ENCODE data around the gene FNDC7.

Gene FNDC7

DNA sequence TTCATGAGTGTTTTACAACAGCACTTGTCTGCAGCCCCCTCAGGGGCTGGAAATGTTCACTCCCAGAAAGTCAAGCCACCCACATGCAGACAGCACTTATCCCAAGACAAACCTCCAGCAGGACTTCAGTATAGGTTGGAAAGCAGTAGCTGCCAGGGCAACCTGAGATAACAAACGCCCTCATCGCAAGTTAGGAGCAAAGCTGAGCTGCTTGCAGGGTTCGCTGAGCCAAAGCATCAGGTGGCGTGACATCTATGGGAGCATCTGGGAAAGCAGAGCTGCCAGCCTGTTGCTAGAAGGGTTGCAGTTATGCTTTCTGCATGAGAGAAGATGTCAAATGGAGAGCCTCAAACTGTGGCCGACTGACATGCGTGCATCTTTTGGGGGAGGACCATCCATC lies 29.5 kb downstream of the FNDC7 start:
- no peak for TF ChIP-seq Cebpa-rat (IDR thresholded peaks at IDR 0.05)
- Histone ChIP-seq H3K4me3 (no peak overlapping the region), H4K20me1 (no peaks in the 10 kb centered on the region), H3K4me1 (no peaks in the 10 kb centered on the region), H3K4me2 (no peak overlapping the region), H3K9me3 (no peaks in the 10 kb centered on the region), H3K27ac (no peak overlapping the region), H3K36me3 (no peaks in the 10 kb centered on the region), H3K9ac (no peak overlapping the region), H3K27me3 (no peaks in the 10 kb centered on the region)

DNA sequence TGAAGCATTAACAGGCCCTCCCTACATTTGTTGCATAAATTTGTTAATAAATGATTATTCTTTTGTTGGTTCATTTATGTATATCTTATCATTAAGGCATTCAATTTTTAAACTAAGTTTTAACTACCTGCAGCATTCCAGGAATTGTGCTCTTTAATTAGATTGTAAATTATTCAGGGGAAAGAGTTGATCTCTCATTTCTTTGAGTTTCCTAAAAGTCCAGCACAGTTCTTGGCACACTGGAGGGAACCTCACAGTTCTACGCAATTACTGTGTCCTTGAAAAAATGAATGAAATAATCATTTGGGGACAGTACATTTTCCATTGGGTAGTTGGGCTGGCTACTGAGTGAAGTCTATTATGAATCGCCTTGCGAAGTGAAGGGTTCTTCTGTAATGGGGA lies 33.3 kb downstream of the FNDC7 start:
- Histone ChIP-seq H3K27ac (no peak overlapping the region), H3K4me3 (no peak overlapping the region), H3K27me3 (no peaks in the 10 kb centered on the region), H3K4me1 (peaks cover 11% of the 10 kb centered on the region), H3K9me3 (no peaks in the 10 kb centered on the region), H3K4me2 (no peak overlapping the region), H4K20me1 (peaks cover 32% of the 10 kb centered on the region; the same call in 1 of the 2 replicates), H3K36me3 (peaks cover 6% of the 10 kb centered on the region), H3K9ac (no peak overlapping the region)
- TF ChIP-seq Cebpa-rat (IDR thresholded peaks at IDR 0.05), result no peak

DNA sequence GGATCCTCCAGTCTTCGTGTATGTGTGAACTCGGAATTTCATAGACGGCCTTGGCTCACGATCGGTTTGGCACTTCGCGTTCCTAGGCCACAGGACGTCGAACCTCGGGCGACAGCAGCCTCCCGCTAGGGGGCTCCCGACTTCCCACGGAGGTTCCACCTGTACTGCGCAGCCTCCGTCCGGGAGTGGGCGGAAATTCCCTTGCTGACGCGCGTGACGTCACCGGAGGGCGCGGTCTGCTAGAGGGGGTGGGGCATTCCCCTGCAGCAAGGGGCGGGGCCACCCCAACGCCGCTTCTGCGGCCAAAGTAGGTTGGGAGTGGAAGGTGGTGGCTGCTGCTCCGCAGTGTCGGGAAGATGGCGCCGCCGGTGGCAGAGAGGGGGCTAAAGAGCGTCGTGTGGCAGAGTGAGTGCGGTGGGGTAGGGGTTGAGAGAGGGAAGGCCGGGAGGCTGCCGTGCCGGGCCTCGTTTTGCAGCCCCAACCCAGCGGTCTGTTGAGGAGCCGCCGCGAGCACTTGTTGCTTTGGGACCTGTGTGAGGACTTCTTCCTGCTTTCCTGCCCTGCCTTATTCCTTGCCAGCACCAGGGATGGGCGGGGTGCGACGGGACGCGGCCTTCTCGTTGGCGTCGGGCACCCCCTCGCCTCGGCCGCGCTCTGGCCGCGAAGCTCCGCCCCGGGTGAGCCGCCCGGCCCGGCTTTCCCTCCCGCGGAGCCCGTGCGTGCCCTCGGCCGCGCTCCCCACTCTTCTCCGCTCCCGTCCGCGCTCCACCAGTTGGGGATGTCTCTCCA lies 33.9 kb downstream of the FNDC7 start, which contains the start of gene STXBP3:
Gene STXBP3, plus strand, starts transcription at position 293 of the 789 bp plus-strand sequence. Its CDS starts 64 bp downstream, at position 357.
- peaks cover 11% of the 10 kb centered on the region for H3K4me1 ChIP-seq
- no peaks in the 10 kb centered on the region for H3K9me3 ChIP-seq
- peak within 1 kb of the TSS; percentile 82 for H3K4me3 ChIP-seq
- no peaks in the 10 kb centered on the region for H3K27me3 ChIP-seq
- no peak for TF ChIP-seq Cebpa-rat (IDR thresholded peaks at IDR 0.05)
- H3K27ac ChIP-seq, result peak within 1 kb of the TSS; percentile 92
- H3K36me3 ChIP-seq, result peaks cover 8% of the 10 kb centered on the region
- H3K9ac ChIP-seq, result peak within 1 kb of the TSS; percentile 94
- H4K20me1 ChIP-seq, result peaks cover 34% of the 10 kb centered on the region; the same call in 1 of the 2 replicates
- H3K4me2 ChIP-seq, result peak within 1 kb of the TSS; percentile 81

DNA sequence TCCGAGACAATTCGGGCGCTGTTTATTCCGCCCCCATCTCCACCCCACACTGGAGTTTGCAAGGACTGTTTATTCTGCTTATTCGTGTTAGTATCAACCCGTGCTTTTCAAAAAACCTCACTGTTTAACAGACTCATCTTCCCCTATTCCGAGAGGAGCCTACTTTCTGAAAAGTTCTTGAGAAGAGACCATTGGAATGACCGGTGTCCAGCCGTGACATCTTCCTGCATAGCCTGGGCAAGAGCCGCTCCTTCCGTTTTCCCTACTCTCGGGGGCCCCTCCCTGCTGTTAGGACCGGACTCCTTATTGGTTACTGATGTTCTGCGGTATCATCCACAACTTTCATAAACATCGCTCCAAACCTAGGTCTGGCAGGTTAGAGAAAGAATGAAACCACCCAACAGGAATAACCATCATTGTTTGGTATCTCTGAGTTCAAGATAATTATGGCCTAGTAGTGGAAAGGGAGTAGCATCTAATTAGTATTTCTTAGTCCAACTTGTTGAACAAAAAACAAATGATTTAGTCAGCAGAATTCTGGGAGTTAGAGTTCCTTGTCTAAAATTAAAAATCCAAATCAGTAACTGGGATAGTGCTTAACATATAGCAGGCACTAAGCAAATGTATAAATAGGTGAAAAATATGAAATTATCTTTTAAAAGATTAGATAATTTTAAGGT lies 34.6 kb downstream of the FNDC7 start:
- Histone ChIP-seq H3K4me2 (peak overlapping the region; percentile 81), H3K4me1 (peaks cover 11% of the 10 kb centered on the region), H3K9ac (peak overlapping the region; percentile 94), H3K27me3 (no peaks in the 10 kb centered on the region), H3K9me3 (no peaks in the 10 kb centered on the region), H3K36me3 (peaks cover 10% of the 10 kb centered on the region), H3K27ac (peak overlapping the region; percentile 92), H3K4me3 (peak overlapping the region; percentile 82), H4K20me1 (peaks cover 34% of the 10 kb centered on the region; the same call in 1 of the 2 replicates)
- TF ChIP-seq Cebpa-rat (IDR thresholded peaks at IDR 0.05), result no peak

DNA sequence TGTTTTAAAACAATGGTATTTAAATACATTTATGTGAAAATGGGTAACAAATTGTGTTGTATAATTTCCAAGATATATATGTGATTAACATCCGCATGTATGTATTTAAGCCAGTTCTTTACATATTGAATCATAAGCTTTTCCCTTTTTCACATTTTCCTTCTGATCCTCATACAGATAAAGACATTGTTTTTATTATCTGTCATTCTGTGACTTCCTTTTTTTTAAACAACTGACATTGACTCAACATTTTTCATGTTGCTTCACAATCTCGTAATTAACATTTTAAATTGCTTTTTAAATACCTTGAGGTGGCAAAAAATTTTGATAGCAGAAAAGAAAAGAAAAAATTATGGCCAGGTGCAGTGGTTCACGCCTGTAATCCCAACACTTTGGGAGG lies 35.2 kb downstream of the FNDC7 start:
- Histone ChIP-seq H3K9me3 (no peaks in the 10 kb centered on the region), H4K20me1 (peaks cover 34% of the 10 kb centered on the region; the same call in 1 of the 2 replicates), H3K4me1 (peaks cover 11% of the 10 kb centered on the region), H3K27ac (no peak overlapping the region), H3K4me3 (peak overlapping the region; percentile 82; the same call in 1 of the 2 replicates), H3K4me2 (peak overlapping the region; percentile 81), H3K36me3 (peaks cover 13% of the 10 kb centered on the region), H3K27me3 (no peaks in the 10 kb centered on the region), H3K9ac (no peak overlapping the region)
- TF ChIP-seq Cebpa-rat (IDR thresholded peaks at IDR 0.05), result no peak

DNA sequence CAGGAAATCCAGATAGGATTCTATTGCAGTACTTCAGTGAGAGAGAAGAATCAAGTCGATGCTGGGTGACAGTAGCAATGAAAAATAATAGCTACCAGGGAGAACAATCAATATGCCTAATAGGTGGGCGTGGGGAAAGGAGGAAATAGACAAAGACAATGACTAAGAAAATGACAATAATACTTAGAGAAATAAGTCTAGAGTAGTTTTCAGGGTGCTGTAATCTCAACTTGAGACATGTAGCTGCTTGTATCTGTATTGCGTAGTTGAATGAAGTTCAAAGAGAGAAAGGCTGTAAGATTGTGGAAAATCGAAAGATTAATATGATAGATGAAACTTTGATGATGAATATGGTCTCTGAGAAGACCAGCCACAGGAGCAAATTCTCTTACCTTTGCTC lies 36.4 kb downstream of the FNDC7 start:
- Histone ChIP-seq H3K4me2 (no peak overlapping the region), H3K27me3 (no peaks in the 10 kb centered on the region), H3K27ac (no peak overlapping the region), H3K9ac (no peak overlapping the region), H3K4me1 (peaks cover 11% of the 10 kb centered on the region), H4K20me1 (peaks cover 34% of the 10 kb centered on the region; the same call in 1 of the 2 replicates), H3K36me3 (peaks cover 16% of the 10 kb centered on the region), H3K9me3 (no peaks in the 10 kb centered on the region), H3K4me3 (no peak overlapping the region)
- no peak for TF ChIP-seq Cebpa-rat (IDR thresholded peaks at IDR 0.05)

DNA sequence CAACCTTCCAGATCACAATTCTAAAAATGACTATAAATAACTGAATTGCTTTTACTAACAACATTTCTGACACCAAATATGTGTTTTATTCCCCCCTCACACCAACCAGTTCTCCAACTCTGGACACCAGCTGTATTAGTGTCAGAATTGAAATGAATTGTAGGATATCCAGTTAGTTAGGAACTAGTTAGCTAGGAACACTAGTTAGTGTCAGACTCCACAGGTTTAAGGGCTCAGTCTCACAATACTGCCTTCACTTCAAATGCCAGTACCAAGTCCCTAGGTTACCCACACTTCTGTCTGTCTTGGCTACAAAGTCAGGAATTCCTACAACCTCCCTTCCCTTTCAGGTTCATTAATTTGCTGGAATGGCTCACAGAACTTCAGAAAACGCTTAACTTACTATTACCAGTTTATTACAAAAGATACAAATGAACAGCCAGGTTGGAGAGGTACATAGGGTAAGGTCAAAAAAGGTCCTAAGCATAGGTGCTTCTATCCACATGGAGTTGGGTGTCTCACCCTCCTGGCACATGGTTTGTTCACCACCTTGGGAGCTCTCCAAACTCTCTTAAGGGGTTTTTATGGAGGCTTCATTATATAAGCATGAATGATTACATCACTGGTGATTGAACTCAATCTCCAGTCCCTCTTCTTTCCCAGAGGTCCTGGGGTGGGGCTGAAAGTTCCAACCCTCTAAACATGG lies 37.9 kb downstream of the FNDC7 start:
- TF ChIP-seq Cebpa-rat (IDR thresholded peaks at IDR 0.05), result no peak
- H3K27me3 ChIP-seq, result no peaks in the 10 kb centered on the region

DNA sequence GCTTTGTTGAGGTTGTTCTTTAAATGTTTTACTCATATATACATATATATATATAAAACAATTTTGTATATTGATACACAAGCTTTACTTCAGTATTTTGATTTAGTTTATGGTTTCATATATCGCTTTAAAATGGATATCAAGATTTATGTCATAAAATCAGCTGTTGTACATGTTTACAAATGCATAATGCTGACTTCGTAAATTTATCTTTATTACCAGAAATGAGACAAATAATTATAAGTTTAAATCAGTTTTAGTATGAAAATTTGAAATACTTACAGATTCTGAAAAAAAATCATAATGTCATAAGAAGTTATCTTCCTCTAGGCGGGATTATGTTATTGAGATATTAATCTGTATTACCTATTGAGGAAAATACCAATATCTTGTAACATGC lies 40.7 kb downstream of the FNDC7 start:
- Histone ChIP-seq H3K36me3 (peaks cover 40% of the 10 kb centered on the region), H4K20me1 (peaks cover 26% of the 10 kb centered on the region; the same call in 1 of the 2 replicates), H3K9ac (no peak overlapping the region), H3K9me3 (no peaks in the 10 kb centered on the region), H3K4me3 (no peak overlapping the region), H3K4me1 (peaks cover 3% of the 10 kb centered on the region; the same call in 1 of the 2 replicates), H3K4me2 (no peak overlapping the region), H3K27ac (no peak overlapping the region), H3K27me3 (no peaks in the 10 kb centered on the region)
- TF ChIP-seq Cebpa-rat (IDR thresholded peaks at IDR 0.05), result no peak

More for the DNA sequence above, 37.9 kb downstream of the FNDC7 start:
- Histone ChIP-seq H4K20me1 (peaks cover 34% of the 10 kb centered on the region; the same call in 1 of the 2 replicates), H3K27ac (no peak overlapping the region), H3K4me3 (no peak overlapping the region), H3K4me1 (peaks cover 11% of the 10 kb centered on the region), H3K9ac (no peak overlapping the region), H3K36me3 (peaks cover 28% of the 10 kb centered on the region), H3K9me3 (no peaks in the 10 kb centered on the region), H3K4me2 (no peak overlapping the region)

DNA sequence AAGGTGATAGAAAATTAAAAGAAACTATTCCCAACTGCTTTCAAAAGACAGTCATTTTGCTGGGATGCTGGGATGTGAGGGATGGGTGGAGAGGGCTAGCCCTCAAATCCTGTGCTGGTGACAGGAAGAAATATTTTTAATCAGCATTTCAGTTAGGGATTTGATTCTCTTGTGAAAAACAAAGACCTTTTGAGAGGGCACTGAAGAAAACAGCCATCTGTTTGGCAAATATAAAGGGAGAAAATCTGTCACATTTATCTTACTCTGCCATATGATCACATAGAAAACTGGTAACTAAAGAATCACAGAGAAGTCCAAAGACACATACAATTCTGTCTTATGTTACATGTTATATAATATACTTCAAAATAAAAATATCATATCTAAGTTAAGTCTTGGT lies 46.1 kb downstream of the FNDC7 start:
- TF ChIP-seq Cebpa-rat (IDR thresholded peaks at IDR 0.05), result no peak
- H3K9ac ChIP-seq, result no peak overlapping the region
- H3K27ac ChIP-seq, result no peak overlapping the region
- no peaks in the 10 kb centered on the region for H3K9me3 ChIP-seq
- H3K27me3 ChIP-seq, result no peaks in the 10 kb centered on the region
- no peaks in the 10 kb centered on the region for H4K20me1 ChIP-seq
- H3K4me3 ChIP-seq, result no peak overlapping the region
- peaks cover 69% of the 10 kb centered on the region for H3K36me3 ChIP-seq
- H3K4me1 ChIP-seq, result no peaks in the 10 kb centered on the region
- H3K4me2 ChIP-seq, result no peak overlapping the region

Measured in BLaER1 (cell line).